ENCODE results near the gene SELE. TPM values are rescaled to one million over a fixed set of nuclear protein-coding genes. Genes with fewer than 3 reads are reported as not detected.

SELE gene
- total and polyA plus RNA-seq, 9 of the 15 experiments (the other 6 are each of a cell fraction or from before 2014, with no cell fraction given) = 0.08 TPM; not detected in 8

GRCh38 chr1:169683661-169684060 is 50.2 kb downstream of the SELE start:
- no peak overlapping the region for H3K27ac ChIP-seq (ENCODE audit: extremely low read depth, low read depth, low read length)
- no peaks in the 10 kb centered on the region for H3K79me2 ChIP-seq (ENCODE audit: control insufficient read depth, insufficient read depth, low read length)
- no peak overlapping the region for H3K4me2 ChIP-seq (ENCODE audit: insufficient read depth, low read length)
- CTCF ChIA-PET (ENCODE audit: low intra/inter-chr PET ratio) = no interaction called here
- no peaks in the 10 kb centered on the region for H3K4me1 ChIP-seq (replicated peaks in 1 of 2; ENCODE audit: control insufficient read depth in 2 of 2, insufficient read depth in 2 of 2, low read length in 2 of 2)
- no peaks in the 10 kb centered on the region for H3K36me3 ChIP-seq (ENCODE audit: control insufficient read depth, insufficient read depth, low read length)
- intact Hi-C loops (cut with micrococcal nuclease) = no loop called here
- no peaks in the 10 kb centered on the region for H4K20me1 ChIP-seq (replicated peaks; ENCODE audit: control insufficient read depth, insufficient read depth, low read length)
- no peak overlapping the region for H3K9ac ChIP-seq (ENCODE audit: insufficient read depth in 1 of 2, low read depth in 2 of 2, low read length in 2 of 2)
- FAIRE-seq = no peak
- no peaks in the 10 kb centered on the region for H3K9me1 ChIP-seq (ENCODE audit: control insufficient read depth, insufficient read depth, low read length)
- H2AFZ ChIP-seq (ENCODE audit: low read depth, low read length) = no peak overlapping the region
- H3K9me3 ChIP-seq (replicated peaks; ENCODE audit: control insufficient read depth, insufficient read depth, low read depth, low read length) = no peaks in the 10 kb centered on the region
- no peaks in the 10 kb centered on the region; a peak in 1 of 5 replicates for H3K27me3 ChIP-seq (ENCODE audit: control insufficient read depth in 2 of 2, insufficient read depth in 2 of 2, low read length in 2 of 2)
- in situ Hi-C loops (cut with MboI) = no loop called here
- ATAC-seq = no peak
- no peak overlapping the region for H3K4me3 ChIP-seq
- WGBS (ENCODE audit: insufficient coverage, low coverage, missing lambda C conversion rate) = 0% methylated on average over 3 of the region's 3 CpGs
- BruUV-seq (replicated peaks) = no TSS peak
- POLR2A ChIA-PET = no interaction called here
- no peak for DNase-seq (ENCODE audit: extremely low read depth in 1 of 4, low spot score in 3 of 4)
- no peak for TF ChIP-seq E2F6 (IDR thresholded peaks at IDR 0.05; ENCODE audit: borderline replicate concordance in 1 of 2, extremely low read depth in 1 of 2, insufficient read depth in 1 of 2, insufficient read length in 1 of 2, low read depth in 1 of 2, low read length in 1 of 2, poor library complexity in 1 of 2, severe bottlenecking in 1 of 2)
- TF ChIP-seq, protein P1, sequence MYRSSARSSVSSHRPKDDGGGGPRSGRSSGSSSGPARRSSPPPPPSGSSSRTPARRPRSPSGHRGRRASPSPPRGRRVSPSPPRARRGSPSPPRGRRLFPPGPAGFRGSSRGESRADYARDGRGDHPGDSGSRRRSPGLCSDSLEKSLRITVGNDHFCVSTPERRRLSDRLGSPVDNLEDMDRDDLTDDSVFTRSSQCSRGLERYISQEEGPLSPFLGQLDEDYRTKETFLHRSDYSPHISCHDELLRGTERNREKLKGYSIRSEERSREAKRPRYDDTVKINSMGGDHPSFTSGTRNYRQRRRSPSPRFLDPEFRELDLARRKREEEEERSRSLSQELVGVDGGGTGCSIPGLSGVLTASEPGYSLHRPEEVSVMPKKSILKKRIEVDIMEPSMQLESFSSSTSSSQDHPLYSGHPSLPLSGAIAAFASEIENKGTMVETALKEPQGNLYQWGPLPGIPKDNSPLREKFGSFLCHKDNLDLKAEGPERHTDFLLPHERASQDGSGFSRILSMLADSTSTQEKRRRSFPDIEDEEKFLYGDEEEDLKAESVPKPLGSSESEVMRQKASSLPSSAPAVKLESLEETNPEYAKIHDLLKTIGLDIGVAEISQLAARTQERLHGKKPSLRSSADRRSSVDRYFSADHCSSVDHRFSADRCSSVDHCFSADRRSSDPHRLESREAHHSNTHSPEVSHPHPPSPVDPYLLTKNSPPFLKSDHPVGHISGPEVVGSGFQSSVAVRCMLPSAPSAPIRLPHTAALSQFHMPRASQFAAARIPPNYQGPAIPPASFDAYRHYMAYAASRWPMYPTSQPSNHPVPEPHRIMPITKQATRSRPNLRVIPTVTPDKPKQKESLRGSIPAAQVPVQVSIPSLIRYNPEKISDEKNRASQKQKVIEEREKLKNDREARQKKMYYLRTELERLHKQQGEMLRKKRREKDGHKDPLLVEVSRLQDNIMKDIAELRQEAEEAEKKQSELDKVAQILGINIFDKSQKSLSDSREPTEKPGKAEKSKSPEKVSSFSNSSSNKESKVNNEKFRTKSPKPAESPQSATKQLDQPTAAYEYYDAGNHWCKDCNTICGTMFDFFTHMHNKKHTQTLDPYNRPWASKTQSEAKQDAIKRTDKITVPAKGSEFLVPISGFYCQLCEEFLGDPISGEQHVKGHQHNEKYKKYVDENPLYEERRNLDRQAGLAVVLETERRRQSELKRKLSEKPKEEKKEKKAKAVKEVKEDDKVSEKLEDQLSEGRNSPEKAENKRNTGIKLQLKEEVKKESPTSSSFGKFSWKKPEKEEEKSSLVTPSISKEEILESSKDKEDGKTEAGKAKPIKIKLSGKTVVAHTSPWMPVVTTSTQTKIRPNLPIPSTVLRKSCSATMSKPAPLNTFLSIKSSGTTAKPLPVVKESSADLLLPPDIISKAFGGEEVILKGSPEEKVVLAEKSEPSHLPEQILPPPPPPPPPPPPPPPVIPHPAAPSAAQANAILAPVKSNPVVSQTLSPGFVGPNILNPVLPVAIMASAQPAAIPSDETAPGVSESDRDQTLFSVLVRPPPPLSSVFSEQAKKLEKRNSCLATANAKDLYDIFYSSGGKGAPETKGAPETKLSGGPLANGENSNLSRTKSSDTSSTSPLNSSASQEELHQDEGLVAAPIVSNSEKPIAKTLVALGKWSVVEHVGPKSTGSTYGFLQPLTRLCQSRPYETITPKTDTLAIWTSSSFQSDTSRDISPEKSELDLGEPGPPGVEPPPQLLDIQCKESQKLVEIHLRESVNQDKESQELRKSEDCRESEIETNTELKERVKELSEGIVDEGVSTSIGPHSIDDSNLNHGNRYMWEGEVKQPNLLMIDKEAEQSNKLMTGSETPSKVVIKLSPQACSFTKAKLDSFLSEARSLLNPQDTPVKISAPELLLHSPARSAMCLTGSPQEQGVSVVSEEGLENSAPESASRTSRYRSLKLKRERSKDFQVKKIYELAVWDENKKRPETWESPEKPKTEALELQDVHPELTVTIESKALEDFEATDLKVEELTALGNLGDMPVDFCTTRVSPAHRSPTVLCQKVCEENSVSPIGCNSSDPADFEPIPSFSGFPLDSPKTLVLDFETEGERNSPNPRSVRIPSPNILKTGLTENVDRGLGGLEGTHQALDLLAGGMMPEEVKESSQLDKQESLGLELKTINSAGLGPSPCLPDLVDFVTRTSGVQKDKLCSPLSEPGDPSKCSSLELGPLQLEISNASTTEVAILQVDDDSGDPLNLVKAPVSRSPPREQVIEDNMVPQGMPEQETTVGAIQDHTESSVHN (IDR thresholded peaks at IDR 0.05; ENCODE audit: borderline replicate concordance in 1 of 2, low read depth in 1 of 2) = no peak
- no peak for TF ChIP-seq ZNF77 (CRISPR knock-in tag; IDR thresholded peaks at IDR 0.05)
- TF ChIP-seq ELF2 (CRISPR knock-in tag; IDR thresholded peaks at IDR 0.05) = no peak
- TF ChIP-seq DIDO1 (tag; IDR thresholded peaks at IDR 0.05; ENCODE audit: low read depth) = no peak

All from K562 (cell line).